RWPE2 (cell line): ENCODE data around the gene AGR2.

Experiments used
- ATAC-seq: fragments of 200-7000 bp; cut with Tn5 transposase; 3 replicates; pipeline ENCODE4 v1.9.1; 2021; ENCODE audit warnings: low read depth
- DNase-seq: peaks from one replicate; pipeline ENCODE4 v3.0.0-alpha.2; 2020; ENCODE audit warnings: low spot score
- H3K27ac ChIP-seq: fragments of 450-650 bp; 2 replicates; pipeline ENCODE4 v1.5.1; 2017; ENCODE audit warnings: mild to moderate bottlenecking; ENCODE audit not compliant: poor library complexity, severe bottlenecking
- H3K27me3 ChIP-seq: fragments of 250-450 bp; sonication (Bioruptor Pico); 2 replicates; pipeline ENCODE4 v1.5.1; 2021; ENCODE audit warnings: mild to moderate bottlenecking, moderate library complexity; ENCODE audit not compliant: insufficient read depth, poor library complexity, severe bottlenecking
- H3K36me3 ChIP-seq: fragments of 250-450 bp; sonication (Bioruptor Pico); 2 replicates; pipeline ENCODE4 v1.5.1; 2020; ENCODE audit warnings: low read depth, mild to moderate bottlenecking, moderate library complexity
- H3K4me1 ChIP-seq: fragments of 250-450 bp; sonication (Bioruptor Pico); 2 replicates; pipeline ENCODE4 v1.5.1; 2021; ENCODE audit warnings: mild to moderate bottlenecking, moderate library complexity; ENCODE audit not compliant: insufficient read depth, poor library complexity, severe bottlenecking
- H3K4me3 ChIP-seq: fragments of 250-450 bp; sonication (Bioruptor Pico); 2 replicates; pipeline ENCODE4 v1.5.1; 2021; ENCODE audit warnings: mild to moderate bottlenecking, moderate library complexity; ENCODE audit not compliant: severe bottlenecking
- H3K9me3 ChIP-seq: fragments of 250-450 bp; sonication (Bioruptor Pico); 2 replicates; pipeline ENCODE4 v1.5.1; 2021; ENCODE audit warnings: mild to moderate bottlenecking, moderate library complexity; ENCODE audit not compliant: severe bottlenecking
- CTCF ChIP-seq: fragments of 450-650 bp; IDR thresholded peaks from one replicate; pipeline ENCODE4 v1.5.1; 2017; ENCODE audit warnings: mild to moderate bottlenecking, moderate library complexity; ENCODE audit not compliant: poor library complexity, severe bottlenecking

Gene AGR2

GRCh38 chr7:16839646-16840045 lies 34.8 kb upstream of the AGR2 start:
- Histone ChIP-seq H3K4me3 (no peak overlapping the region), H3K36me3 (no peaks in the 10 kb centered on the region), H3K9me3 (no peaks in the 10 kb centered on the region), H3K4me1 (no peaks in the 10 kb centered on the region), H3K27ac (no peak overlapping the region), H3K27me3 (no peaks in the 10 kb centered on the region)
- DNase-seq (no peak), ATAC-seq (no peak)
- TF ChIP-seq CTCF, result no peak

GRCh38 chr7:16838891-16839290 lies 34.1 kb upstream of the AGR2 start:
- Histone ChIP-seq H3K27me3 (no peaks in the 10 kb centered on the region), H3K4me1 (no peaks in the 10 kb centered on the region), H3K4me3 (no peak overlapping the region), H3K27ac (no peak overlapping the region), H3K9me3 (no peaks in the 10 kb centered on the region), H3K36me3 (no peaks in the 10 kb centered on the region)
- ATAC-seq, result no peak
- DNase-seq, result no peak
- TF ChIP-seq CTCF, result no peak

DNA sequence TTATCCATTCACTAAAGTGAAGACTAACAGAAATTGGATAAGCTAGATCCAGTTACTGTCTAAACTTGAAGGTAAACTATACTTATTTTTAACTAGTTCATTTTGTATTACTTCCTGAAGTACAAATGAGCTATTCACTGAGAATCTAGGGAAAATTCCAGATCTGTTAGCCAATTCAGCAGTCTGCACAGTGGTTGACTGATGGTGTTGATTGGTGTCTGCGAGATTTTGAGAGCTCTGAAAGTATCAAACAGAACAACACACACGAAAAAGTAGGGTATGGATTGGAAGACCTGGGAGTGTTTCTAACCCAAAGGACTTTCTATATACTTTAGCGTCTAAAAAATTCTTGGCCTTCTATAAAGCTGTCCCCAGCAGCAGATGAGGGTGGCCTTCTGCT lies 33.6 kb upstream of the AGR2 start:
- DNase-seq (no peak), ATAC-seq (no peak)
- no peaks in the 10 kb centered on the region for H3K4me1 ChIP-seq
- no peaks in the 10 kb centered on the region for H3K9me3 ChIP-seq
- no peak overlapping the region for H3K4me3 ChIP-seq
- no peak overlapping the region for H3K27ac ChIP-seq
- H3K27me3 ChIP-seq, result no peaks in the 10 kb centered on the region
- H3K36me3 ChIP-seq, result no peaks in the 10 kb centered on the region
- no peak for TF ChIP-seq CTCF

GRCh38 chr7:16836481-16836880 lies 31.7 kb upstream of the AGR2 start:
- Histone ChIP-seq H3K27me3 (no peaks in the 10 kb centered on the region), H3K27ac (no peak overlapping the region), H3K36me3 (no peaks in the 10 kb centered on the region), H3K4me3 (no peak overlapping the region), H3K9me3 (no peaks in the 10 kb centered on the region), H3K4me1 (no peaks in the 10 kb centered on the region)
- TF ChIP-seq CTCF, result no peak
- ATAC-seq (no peak), DNase-seq (no peak)

DNA sequence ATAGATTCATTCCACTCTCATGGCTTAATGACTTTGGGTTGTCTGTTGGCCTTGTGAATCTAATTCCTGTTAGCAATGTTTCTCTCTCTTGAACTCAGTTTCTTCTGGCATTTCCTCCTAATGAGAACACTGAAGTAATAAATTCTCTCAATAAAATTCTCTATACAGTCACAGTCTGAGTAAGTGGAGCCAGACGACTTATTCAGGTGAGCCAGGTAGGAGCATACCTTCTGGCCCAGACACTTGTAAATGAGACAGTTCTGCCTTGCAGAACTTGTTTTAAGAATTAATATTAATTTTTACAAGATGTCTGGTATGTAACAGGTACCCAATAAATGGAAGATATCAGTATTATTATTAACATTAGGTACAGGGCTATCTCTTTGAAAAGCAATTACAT lies 28.6 kb upstream of the AGR2 start:
- TF ChIP-seq CTCF, result no peak
- DNase-seq, result no peak
- no peak for ATAC-seq
- Histone ChIP-seq H3K27ac (no peak overlapping the region), H3K27me3 (no peaks in the 10 kb centered on the region), H3K36me3 (no peaks in the 10 kb centered on the region), H3K4me3 (no peak overlapping the region), H3K9me3 (no peaks in the 10 kb centered on the region), H3K4me1 (no peaks in the 10 kb centered on the region)
